ENCODE measurements around the gene OPRL1.

- TF ChIP-seq CTCF (conservative IDR thresholded peaks at IDR 0.05 in 1 of 2, IDR thresholded peaks at IDR 0.05 in 1 of 2; ENCODE audit: low read depth in 1 of 2, low read length in 2 of 2), result no peak
- no peak for TF ChIP-seq EZH2 (IDR thresholded peaks at IDR 0.05; ENCODE audit: low read length, missing control alignments)
These were observed 59.5 kb downstream of the OPRL1 start for GRCh38 chr20:64139199-64140060.
